ENCODE results near the gene NPM1.

Gene NPM1

DNA sequence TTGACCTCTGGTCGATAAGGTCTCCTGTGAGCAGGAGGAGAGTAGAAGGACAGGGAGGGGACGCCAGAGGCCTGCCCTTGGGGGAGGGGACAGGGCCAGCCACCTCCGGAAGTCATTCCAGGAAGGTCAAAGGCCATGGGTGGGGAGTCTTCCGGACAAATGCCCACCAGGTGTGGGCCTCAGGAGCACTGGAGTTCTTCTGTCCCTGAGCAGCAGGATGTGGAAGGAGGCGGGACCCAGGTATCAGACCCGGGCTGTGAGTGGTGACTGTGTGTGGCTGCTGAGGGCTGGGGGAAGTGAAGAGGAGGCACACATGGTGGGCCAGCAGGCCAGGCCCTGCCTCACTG lies 45.7 kb downstream of the NPM1 start:
- Histone ChIP-seq H3K9me3 (ENCODE audit: control insufficient read depth, insufficient read depth, low read depth, low read length) (no peaks in the 10 kb centered on the region), H3K4me3 (ENCODE audit: low read depth, low read length) (no peak overlapping the region), H3K36me3 (ENCODE audit: control insufficient read depth in 2 of 2, insufficient read depth in 1 of 2, low read length in 2 of 2) (no peaks in the 10 kb centered on the region), H3K4me1 (ENCODE audit: control insufficient read depth, insufficient read depth, low read length) (no peaks in the 10 kb centered on the region), H3K27ac (ENCODE audit: extremely low read depth, low read depth, low read length) (no peak overlapping the region)
- POLR2A ChIA-PET, result no interaction called here
- no peak for TF ChIP-seq ZBTB20 (tag by site-specific recombination; IDR thresholded peaks at IDR 0.05)
- CTCF ChIA-PET, result interaction anchor here (0.7 to 1.1 kb wide), 2 partner anchors 20 to 479 kb away, joined by 3 read pairs; no protein-coding TSS in a partner anchor

DNA sequence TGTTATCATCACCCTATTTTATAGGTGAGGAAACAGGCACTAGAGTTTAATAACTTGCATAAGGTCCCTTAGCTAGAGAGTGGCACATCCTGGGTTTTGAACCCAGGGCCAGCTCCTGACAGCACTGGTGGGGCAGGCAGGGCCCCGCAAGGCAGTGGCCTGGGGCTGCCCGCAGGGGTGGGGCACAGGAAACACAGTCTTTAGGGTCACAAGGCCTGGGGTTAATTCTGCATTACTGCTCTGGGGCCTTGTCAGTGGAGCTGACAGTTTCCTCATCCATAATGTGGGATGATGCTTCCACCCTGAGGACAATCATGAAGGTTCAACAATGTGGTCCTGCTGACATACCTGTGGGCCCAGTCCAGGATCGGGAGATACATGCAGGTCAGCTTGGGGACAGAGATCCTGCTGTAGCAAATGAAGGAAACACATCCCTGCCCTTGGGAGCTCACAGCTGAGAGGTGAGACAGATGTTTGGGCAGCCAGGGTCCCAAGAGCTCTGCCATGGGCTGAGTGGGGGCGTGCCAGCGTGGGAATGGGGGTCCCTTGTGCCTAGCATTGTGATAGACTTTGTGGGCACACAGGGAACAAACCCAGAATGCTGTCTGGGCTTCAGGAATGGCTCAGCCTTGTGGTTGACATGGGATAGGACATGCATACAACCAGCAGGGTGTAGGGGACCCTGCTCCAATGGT lies 46.5 kb downstream of the NPM1 start:
- no peak overlapping the region for H3K4me3 ChIP-seq (ENCODE audit: low read depth, low read length)
- ChIA-PET POLR2A (interaction anchor here (0.6 to 0.7 kb wide), 2 partner anchors 75 to 543 kb away, joined by 4 read pairs; no protein-coding TSS in a partner anchor), CTCF (interaction anchor here (0.7 kb wide), 1 partner anchor 12 kb away, joined by 3 read pairs; no protein-coding TSS in a partner anchor)
- TF ChIP-seq, protein P1, sequence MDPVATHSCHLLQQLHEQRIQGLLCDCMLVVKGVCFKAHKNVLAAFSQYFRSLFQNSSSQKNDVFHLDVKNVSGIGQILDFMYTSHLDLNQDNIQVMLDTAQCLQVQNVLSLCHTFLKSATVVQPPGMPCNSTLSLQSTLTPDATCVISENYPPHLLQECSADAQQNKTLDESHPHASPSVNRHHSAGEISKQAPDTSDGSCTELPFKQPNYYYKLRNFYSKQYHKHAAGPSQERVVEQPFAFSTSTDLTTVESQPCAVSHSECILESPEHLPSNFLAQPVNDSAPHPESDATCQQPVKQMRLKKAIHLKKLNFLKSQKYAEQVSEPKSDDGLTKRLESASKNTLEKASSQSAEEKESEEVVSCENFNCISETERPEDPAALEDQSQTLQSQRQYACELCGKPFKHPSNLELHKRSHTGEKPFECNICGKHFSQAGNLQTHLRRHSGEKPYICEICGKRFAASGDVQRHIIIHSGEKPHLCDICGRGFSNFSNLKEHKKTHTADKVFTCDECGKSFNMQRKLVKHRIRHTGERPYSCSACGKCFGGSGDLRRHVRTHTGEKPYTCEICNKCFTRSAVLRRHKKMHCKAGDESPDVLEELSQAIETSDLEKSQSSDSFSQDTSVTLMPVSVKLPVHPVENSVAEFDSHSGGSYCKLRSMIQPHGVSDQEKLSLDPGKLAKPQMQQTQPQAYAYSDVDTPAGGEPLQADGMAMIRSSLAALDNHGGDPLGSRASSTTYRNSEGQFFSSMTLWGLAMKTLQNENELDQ (tag by site-specific recombination; IDR thresholded peaks at IDR 0.05; ENCODE audit: low read depth), result no peak
- TF ChIP-seq ZFP41 (tag by site-specific recombination; IDR thresholded peaks at IDR 0.05; ENCODE audit: borderline replicate concordance) (no peak), ZSCAN30 (tag by site-specific recombination; IDR thresholded peaks at IDR 0.05) (no peak), ZNF558 (tag by site-specific recombination; IDR thresholded peaks at IDR 0.05) (no peak), ZNF416 (tag by site-specific recombination; IDR thresholded peaks at IDR 0.05) (no peak), ZNF664 (tag by site-specific recombination; IDR thresholded peaks at IDR 0.05) (no peak), ZNF658 (tag by site-specific recombination; IDR thresholded peaks at IDR 0.05) (no peak)
- no peaks in the 10 kb centered on the region for H3K4me1 ChIP-seq (ENCODE audit: control insufficient read depth, insufficient read depth, low read length)
- no peaks in the 10 kb centered on the region for H3K36me3 ChIP-seq (ENCODE audit: control insufficient read depth in 2 of 2, insufficient read depth in 1 of 2, low read length in 2 of 2)
- H3K9me3 ChIP-seq (ENCODE audit: control insufficient read depth, insufficient read depth, low read depth, low read length), result no peaks in the 10 kb centered on the region
- no peak overlapping the region for H3K27ac ChIP-seq (ENCODE audit: extremely low read depth, low read depth, low read length)

DNA sequence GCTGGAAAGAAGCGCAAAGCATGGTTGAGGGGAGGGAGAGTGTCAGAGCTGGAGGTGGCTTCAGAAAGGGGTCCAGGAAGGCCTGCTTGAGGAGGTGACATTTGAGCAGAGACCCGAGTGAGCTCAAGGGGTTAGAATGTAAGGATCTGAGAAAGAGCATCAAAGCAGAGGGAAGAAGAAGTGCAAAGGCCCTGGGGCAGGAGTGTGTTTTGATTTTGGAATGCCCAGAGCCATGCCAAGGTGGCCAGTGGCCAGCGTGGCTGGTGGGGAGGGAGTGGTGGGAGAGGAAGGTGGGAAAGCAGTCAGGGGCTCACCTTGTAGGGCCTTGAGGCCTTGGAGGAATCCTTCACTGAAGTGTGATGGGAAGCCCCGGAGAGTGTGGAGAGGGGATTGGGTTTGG lies 47.2 kb downstream of the NPM1 start:
- ChIA-PET CTCF (interaction anchor here (0.7 kb wide), 1 partner anchor 11 kb away, joined by 3 read pairs; no protein-coding TSS in a partner anchor), POLR2A (interaction anchor here (0.7 kb wide), 1 partner anchor 74 kb away, joined by 4 read pairs; no protein-coding TSS in a partner anchor)
- TF ChIP-seq ZNF776 (tag by site-specific recombination; IDR thresholded peaks at IDR 0.05; ENCODE audit: borderline replicate concordance) (no peak), ZNF623 (tag by site-specific recombination; IDR thresholded peaks at IDR 0.05) (peak; percentile 96)

DNA sequence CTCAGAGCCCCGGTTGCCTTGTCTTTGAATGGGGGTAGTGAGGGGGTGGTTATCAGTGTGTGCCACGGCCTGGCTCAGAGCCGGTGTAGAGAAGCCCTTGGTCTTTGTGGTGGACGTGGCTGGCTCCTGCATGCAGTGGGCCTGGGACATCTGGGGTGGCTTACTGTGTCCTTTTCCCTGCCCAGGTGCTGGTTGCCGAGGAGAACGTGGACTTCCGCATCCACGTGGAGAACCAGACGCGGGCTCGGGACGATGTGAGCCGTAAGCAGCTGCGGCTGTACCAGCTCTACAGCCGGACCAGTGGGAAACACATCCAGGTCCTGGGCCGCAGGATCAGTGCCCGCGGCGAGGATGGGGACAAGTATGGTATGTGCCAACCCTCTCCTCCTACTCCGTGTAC lies 48.3 kb downstream of the NPM1 start:
- POLR2A ChIA-PET, result no interaction called here
- Histone ChIP-seq H3K4me3 (ENCODE audit: low read depth, low read length) (no peak overlapping the region), H3K4me1 (ENCODE audit: control insufficient read depth, insufficient read depth, low read length) (no peaks in the 10 kb centered on the region), H3K36me3 (ENCODE audit: control insufficient read depth in 2 of 2, insufficient read depth in 1 of 2, low read length in 2 of 2) (no peaks in the 10 kb centered on the region), H3K27ac (ENCODE audit: extremely low read depth, low read depth, low read length) (no peak overlapping the region), H3K9me3 (ENCODE audit: control insufficient read depth, insufficient read depth, low read depth, low read length) (no peaks in the 10 kb centered on the region)
- CTCF ChIA-PET, result interaction anchor here (0.6 kb wide), 2 partner anchors 106 to 477 kb away, joined by 3 to 4 read pairs; no protein-coding TSS in a partner anchor
- TF ChIP-seq ZNF621 (tag by site-specific recombination; IDR thresholded peaks at IDR 0.05) (no peak), ZSCAN4 (tag by site-specific recombination; IDR thresholded peaks at IDR 0.05) (no peak), GLIS1 (tag by site-specific recombination; IDR thresholded peaks at IDR 0.05) (no peak), ZNF654 (tag by site-specific recombination; IDR thresholded peaks at IDR 0.05; ENCODE audit: low read depth) (no peak), ZBTB1 (tag by site-specific recombination; IDR thresholded peaks at IDR 0.05) (no peak), SP2 (tag by site-specific recombination; IDR thresholded peaks at IDR 0.05) (no peak), ZFP3 (tag by site-specific recombination; IDR thresholded peaks at IDR 0.05; ENCODE audit: low read depth) (no peak), ZBTB21 (tag by site-specific recombination; IDR thresholded peaks at IDR 0.05) (no peak), ZNF133 (tag by site-specific recombination; IDR thresholded peaks at IDR 0.05) (no peak)
- TF ChIP-seq, protein P2, sequence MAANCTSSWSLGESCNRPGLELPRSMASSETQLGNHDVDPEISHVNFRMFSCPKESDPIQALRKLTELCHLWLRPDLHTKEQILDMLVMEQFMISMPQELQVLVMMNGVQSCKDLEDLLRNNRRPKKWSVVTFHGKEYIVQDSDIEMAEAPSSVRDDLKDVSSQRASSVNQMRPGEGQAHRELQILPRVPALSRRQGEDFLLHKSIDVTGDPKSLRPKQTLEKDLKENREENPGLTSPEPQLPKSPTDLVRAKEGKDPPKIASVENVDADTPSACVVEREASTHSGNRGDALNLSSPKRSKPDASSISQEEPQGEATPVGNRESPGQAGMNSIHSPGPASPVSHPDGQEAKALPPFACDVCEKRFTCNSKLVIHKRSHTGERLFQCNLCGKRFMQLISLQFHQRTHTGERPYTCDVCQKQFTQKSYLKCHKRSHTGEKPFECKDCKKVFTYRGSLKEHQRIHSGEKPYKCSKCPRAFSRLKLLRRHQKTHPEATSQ (tag by site-specific recombination; IDR thresholded peaks at IDR 0.05), result no peak
- TF ChIP-seq, protein P3, sequence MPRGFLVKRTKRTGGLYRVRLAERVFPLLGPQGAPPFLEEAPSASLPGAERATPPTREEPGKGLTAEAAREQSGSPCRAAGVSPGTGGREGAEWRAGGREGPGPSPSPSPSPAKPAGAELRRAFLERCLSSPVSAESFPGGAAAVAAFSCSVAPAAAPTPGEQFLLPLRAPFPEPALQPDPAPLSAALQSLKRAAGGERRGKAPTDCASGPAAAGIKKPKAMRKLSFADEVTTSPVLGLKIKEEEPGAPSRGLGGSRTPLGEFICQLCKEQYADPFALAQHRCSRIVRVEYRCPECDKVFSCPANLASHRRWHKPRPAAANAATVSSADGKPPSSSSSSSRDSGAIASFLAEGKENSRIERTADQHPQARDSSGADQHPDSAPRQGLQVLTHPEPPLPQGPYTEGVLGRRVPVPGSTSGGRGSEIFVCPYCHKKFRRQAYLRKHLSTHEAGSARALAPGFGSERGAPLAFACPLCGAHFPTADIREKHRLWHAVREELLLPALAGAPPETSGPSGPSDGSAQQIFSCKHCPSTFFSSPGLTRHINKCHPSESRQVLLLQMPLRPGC (tag by site-specific recombination; IDR thresholded peaks at IDR 0.05), result no peak

More for the DNA sequence above, 47.2 kb downstream of the NPM1 start:
- no peaks in the 10 kb centered on the region for H3K36me3 ChIP-seq (ENCODE audit: control insufficient read depth in 2 of 2, insufficient read depth in 1 of 2, low read length in 2 of 2)
- H3K9me3 ChIP-seq (ENCODE audit: control insufficient read depth, insufficient read depth, low read depth, low read length), result no peaks in the 10 kb centered on the region
- H3K4me3 ChIP-seq (ENCODE audit: low read depth, low read length), result no peak overlapping the region
- H3K27ac ChIP-seq (ENCODE audit: extremely low read depth, low read depth, low read length), result no peak overlapping the region
- no peaks in the 10 kb centered on the region for H3K4me1 ChIP-seq (ENCODE audit: control insufficient read depth, insufficient read depth, low read length)
